ENCODE data around the gene CNTFR.

The CNTFR gene

DNA sequence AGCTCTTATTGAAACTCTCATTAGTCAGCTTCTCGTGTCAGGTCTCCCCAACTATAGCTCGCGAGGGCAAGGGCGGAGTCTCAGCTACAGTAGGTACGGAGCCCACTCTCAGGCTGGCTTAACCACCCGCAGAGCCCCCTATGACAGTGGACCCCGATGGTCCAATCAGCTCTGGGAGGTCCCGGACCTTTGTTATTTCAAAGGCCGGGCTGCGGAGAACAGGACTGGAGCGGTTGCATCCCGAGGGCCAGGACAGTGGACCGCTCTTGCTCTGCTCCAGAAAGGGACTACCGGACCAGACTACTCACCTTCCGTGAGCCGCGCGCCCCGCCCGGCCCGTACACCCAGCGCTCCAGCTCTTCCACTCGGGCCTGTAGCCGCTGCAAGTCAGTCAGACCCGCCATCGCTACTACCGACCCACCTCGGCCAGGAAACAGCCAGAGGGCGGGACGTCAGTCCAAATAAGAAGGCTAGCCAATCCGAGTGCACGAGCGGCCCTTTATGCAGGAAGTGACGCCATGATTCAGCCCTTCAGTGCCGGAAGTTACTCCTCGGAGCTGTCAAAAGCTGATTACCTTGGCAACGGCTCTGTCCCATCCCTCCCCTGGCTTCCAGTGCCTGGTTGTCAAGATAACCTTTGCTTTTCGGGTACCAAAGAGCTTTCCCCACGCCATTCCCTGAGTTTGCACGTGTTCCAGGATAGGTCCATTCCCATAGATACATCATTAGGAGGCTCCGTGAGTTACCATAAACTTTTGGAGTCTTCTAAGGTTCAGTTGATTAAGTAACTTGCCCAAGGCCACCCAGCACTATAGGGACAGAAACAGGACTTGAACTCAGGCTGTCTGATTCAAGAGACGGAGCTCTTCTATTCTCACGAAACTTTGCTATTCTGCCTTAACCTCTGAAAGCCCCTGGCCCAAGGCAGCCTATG is 30.8 kb upstream of the CNTFR start, which contains the start of gene DCTN3:
DCTN3 (minus strand) TSS at position 435 of the 934 bp plus-strand sequence; CDS start at position 404, 31 bp downstream.
- H3K4me3 ChIP-seq (ENCODE audit: low read depth, low read length): peak within 1 kb of the TSS; percentile 76
- TF ChIP-seq, protein P1, sequence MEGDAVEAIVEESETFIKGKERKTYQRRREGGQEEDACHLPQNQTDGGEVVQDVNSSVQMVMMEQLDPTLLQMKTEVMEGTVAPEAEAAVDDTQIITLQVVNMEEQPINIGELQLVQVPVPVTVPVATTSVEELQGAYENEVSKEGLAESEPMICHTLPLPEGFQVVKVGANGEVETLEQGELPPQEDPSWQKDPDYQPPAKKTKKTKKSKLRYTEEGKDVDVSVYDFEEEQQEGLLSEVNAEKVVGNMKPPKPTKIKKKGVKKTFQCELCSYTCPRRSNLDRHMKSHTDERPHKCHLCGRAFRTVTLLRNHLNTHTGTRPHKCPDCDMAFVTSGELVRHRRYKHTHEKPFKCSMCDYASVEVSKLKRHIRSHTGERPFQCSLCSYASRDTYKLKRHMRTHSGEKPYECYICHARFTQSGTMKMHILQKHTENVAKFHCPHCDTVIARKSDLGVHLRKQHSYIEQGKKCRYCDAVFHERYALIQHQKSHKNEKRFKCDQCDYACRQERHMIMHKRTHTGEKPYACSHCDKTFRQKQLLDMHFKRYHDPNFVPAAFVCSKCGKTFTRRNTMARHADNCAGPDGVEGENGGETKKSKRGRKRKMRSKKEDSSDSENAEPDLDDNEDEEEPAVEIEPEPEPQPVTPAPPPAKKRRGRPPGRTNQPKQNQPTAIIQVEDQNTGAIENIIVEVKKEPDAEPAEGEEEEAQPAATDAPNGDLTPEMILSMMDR (IDR thresholded peaks at IDR 0.05; ENCODE audit: borderline replicate concordance, insufficient read depth, low read depth, low read length): no peak

DNA sequence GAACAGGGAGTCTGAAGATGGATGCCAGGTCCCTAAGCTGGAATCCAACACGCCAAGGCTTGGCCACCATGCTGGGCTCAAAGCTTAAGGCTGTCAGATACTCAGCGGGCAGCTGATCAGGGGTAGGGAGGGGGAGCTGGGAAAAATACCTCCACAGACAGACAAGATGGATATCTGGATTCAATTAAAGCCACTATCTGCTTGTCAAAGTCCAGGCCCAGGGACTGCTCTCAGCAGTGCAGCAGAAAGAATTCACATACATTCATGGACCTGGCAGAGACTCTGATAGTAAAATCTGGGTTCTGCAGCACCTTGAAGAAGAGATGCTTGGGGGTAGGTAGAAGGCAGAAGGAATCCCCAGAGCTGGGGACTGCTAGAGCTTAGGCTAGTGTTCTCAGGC is 25.6 kb upstream of the CNTFR start:
- no peak overlapping the region for H3K4me3 ChIP-seq (ENCODE audit: low read depth, low read length)
- TF ChIP-seq, protein P1 (IDR thresholded peaks at IDR 0.05; ENCODE audit: borderline replicate concordance, insufficient read depth, low read depth, low read length): no peak

DNA sequence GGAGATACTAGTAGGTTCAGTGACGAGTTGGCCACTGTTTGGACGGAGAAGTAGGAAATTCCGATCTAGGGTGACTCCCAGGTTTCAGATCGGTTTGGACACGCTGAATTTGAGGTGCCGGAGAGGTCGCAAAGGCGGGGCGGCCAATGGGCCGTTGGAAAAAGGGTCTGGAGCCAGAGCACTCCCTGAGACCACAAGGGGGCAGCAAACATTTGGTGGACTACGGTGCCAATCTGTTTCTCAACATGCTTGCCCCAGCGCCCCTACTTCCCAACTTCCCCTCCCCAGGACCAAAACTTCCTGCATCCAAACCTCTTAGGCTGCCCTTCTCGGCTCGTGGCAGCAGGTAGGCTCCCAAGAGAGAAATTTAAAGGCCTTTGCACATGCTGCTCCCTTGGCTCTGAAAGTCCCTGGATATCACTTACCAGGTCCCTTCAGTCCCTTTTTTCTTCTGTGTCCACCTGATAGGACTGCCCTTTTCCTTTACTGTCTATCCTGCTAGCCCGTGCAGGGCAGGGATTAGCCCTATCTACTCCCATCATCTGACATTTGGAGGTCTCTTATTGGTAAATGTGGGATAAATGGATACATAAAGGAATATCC is 23.4 kb upstream of the CNTFR start:
- TF ChIP-seq, protein P1 (IDR thresholded peaks at IDR 0.05; ENCODE audit: borderline replicate concordance, insufficient read depth, low read depth, low read length): peak; percentile 82

DNA sequence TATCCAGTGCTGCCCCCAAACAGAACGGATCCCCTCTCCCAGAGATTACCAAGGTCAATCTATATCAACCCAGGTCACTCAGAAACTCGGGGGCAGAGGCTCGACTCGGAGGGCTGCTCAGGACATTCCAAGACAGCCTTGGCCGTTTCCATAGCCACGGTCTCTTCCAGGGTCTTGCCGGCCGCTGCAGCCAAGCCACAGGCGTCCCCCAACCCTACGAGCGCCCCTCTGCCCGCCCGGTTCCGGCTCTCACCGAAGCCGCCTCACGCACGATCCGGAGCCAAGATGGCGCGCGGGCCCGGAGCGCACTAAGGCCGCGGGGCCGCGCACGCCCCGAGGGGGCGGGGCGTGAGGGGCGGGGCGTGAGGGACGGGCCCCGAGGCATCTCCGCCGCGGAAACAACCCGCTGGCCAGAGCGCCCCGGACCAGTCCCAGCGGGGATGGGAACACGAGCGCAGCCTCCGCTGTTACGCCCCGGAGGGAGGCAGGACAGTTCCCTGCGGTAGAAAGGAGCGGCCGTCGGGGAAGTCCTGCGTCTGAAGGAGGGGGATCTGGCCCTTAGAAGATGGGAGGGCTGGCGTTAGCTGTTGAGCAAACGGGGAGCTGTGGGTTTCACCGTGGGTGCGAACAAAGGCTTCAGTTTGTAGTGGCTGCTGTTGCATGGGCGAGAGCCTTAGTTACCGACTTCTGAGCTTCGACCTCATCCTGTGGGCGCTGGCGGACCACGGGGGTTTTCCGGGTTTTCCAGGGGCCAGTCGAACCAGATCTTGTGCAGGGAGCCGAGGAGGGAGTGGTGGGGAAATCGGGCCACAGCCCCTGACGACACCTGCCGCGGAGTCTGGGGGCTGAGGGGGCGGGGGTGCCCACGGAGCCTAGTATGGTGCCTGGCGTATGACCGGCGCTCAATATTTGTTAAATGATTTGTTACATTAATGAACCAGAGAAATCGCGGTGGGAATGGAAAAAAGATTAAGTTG is 22.6 kb upstream of the CNTFR start, which contains the start of gene RPP25L:
RPP25L (minus strand) TSS at position 287 of the 977 bp plus-strand sequence. CDS start 801 bp downstream, outside the sequence.
- H3K4me3 ChIP-seq (ENCODE audit: low read depth, low read length): peak within 1 kb of the TSS; percentile 89
- TF ChIP-seq, protein P1 (IDR thresholded peaks at IDR 0.05; ENCODE audit: borderline replicate concordance, insufficient read depth, low read depth, low read length): no peak

More for the DNA sequence above, 23.4 kb upstream of the CNTFR start:
- peak overlapping the region; percentile 89 for H3K4me3 ChIP-seq (ENCODE audit: low read depth, low read length)

DNA sequence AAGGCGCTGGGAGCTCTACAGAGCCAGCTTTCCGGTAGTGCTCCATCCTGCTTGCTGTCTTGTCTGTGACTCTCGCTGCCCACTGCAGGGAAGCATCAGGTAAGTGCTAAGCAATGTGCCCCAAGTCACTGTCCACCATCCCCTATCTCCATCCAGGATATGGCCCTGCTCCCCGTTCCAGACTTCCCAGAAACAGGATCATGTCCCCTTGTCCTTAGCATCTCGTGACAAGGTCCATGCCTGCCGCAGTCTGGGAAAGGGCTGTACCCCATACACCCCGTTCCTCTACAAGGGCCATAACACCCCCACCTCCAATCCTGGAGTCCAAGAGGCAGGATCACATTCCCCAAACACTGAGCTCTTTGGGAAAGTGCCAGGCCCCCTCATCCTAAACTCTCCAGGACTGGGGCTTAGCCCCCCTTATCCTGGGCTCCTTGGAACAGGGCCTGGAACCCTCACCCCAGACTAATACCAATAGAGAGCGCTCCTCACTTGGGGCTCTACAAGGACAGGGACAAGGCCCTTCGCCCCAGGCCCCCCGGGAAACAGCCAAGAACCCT is 21.8 kb upstream of the CNTFR start:
- TF ChIP-seq, protein P1 (IDR thresholded peaks at IDR 0.05; ENCODE audit: borderline replicate concordance, insufficient read depth, low read depth, low read length): no peak
- peak overlapping the region; percentile 89 for H3K4me3 ChIP-seq (ENCODE audit: low read depth, low read length)
